B cell (primary cell): ENCODE results near the gene RAE1.

Experiments used
- EZH2 ChIP-seq: IDR thresholded peaks from 2 replicates; pipeline ENCODE4 v1.6.1; 2012; ENCODE audit warnings: borderline replicate concordance, low read depth, mild to moderate bottlenecking, moderate library complexity, low read length; ENCODE audit not compliant: insufficient read depth, poor library complexity, severe bottlenecking
- TF ChIP-seq, protein P1 (sequence below): fragments of 200-600 bp; IDR thresholded peaks from one replicate; pipeline ENCODE4 v1.8.0; 2022; ENCODE audit warnings: antibody characterized with exemption, mild to moderate bottlenecking

DNA sequence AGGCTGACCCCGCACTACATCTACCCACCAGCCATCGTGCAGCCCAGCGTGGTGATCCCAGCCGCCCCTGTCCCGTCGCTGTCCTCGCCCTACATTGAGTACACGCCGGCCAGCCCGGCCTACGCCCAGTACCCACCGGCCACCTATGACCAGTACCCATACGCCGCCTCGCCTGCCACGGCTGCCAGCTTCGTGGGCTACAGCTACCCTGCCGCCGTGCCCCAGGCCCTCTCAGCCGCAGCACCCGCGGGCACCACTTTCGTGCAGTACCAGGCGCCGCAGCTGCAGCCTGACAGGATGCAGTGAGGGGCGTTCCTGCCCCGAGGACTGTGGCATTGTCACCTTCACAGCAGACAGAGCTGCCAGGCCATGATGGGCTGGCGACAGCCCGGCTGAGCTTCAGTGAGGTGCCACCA, 56.5 kb downstream of the RAE1 start:
- TF ChIP-seq, protein P1, sequence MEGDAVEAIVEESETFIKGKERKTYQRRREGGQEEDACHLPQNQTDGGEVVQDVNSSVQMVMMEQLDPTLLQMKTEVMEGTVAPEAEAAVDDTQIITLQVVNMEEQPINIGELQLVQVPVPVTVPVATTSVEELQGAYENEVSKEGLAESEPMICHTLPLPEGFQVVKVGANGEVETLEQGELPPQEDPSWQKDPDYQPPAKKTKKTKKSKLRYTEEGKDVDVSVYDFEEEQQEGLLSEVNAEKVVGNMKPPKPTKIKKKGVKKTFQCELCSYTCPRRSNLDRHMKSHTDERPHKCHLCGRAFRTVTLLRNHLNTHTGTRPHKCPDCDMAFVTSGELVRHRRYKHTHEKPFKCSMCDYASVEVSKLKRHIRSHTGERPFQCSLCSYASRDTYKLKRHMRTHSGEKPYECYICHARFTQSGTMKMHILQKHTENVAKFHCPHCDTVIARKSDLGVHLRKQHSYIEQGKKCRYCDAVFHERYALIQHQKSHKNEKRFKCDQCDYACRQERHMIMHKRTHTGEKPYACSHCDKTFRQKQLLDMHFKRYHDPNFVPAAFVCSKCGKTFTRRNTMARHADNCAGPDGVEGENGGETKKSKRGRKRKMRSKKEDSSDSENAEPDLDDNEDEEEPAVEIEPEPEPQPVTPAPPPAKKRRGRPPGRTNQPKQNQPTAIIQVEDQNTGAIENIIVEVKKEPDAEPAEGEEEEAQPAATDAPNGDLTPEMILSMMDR = no peak
- TF ChIP-seq EZH2 = no peak
